Tibial nerve (tissue), 4 donors: ENCODE data around the gene HAPLN2. TPM values are rescaled to one million over a fixed set of nuclear protein-coding genes. Genes with fewer than 3 reads are reported as not detected.
"Not testable (repeated sequence)": the region's sequence is repeated elsewhere in the genome, so short reads cannot be mapped to it uniquely, and the experiment has no call there.

ENCODE experiments used
- DNase-seq, 2 donors: peaks; one replicate each; pipeline ENCODE4 v3.0.0-alpha.2; 2019; ENCODE audit warnings: low spot score in 2 of 2
- H3K27ac ChIP-seq, 4 donors: fragments of 200-600 bp; sonication (generic) in 3 of 4; one replicate each; pipeline ENCODE4 v1.5.1; 2017 to 2019; ENCODE audit warnings: mild to moderate bottlenecking in 1 of 4
- H3K27me3 ChIP-seq, 2 donors: fragments of 200-600 bp; sonication (generic) in 1 of 2; one replicate each; pipeline versions ENCODE4 v1.5.1 to v1.6.0; 2017 to 2019
- H3K36me3 ChIP-seq, 3 donors: fragments of 200-600 bp; sonication (generic); one replicate each; pipeline ENCODE4 v1.5.1; 2018 to 2019
- H3K4me1 ChIP-seq, 4 donors: fragments of 200-600 bp; sonication (generic) in 3 of 4; one replicate each; pipeline ENCODE4 v1.5.1; 2017 to 2019
- H3K4me3 ChIP-seq, 4 donors: fragments of 200-600 bp; sonication (generic) in 3 of 4; one replicate each; pipeline ENCODE4 v1.5.1; 2017 to 2019; ENCODE audit warnings: mild to moderate bottlenecking in 1 of 4, moderate library complexity in 1 of 4
- H3K9me3 ChIP-seq, 4 donors: fragments of 200-600 bp; sonication (generic) in 3 of 4; one replicate each; pipeline ENCODE4 v1.5.1; 2017 to 2019
- EP300 ChIP-seq, 2 donors: sonication (generic); formaldehyde crosslinking; IDR thresholded peaks; one replicate each; pipeline ENCODE4 v1.6.1; 2017; ENCODE audit warnings: antibody characterized with exemption in 2 of 2, mild to moderate bottlenecking in 1 of 2
- POLR2A ChIP-seq, 2 donors: fragments of 450-650 bp; IDR thresholded peaks; one replicate each; pipeline ENCODE4 v1.6.1; 2017; ENCODE audit warnings: antibody characterized with exemption in 2 of 2, mild to moderate bottlenecking in 2 of 2, moderate library complexity in 2 of 2
- WGBS, 2 donors: methylation state at CpG; one replicate each; pipeline ENCODE4 v1.1.5; 2018; 5-methylcytosine and 5-hydroxymethylcytosine counted together
- total RNA-seq, 4 donors: library from RNA; depleted of rRNA; stranded (reverse); fragments of >200 nt; gene quantifications; one replicate each; pipeline ENCODE4 v1.1.0, GENCODE V29; 2016
- TF ChIP-seq, protein P1 (sequence below), 5 experiments: fragments of 200-600 bp in 3 of 5; fragments of 450-650 bp in 2 of 5; sonication (generic) in 3 of 5; IDR thresholded peaks; one replicate each; pipeline ENCODE4 v1.5.1; 2016 to 2019; ENCODE audit warnings: antibody characterized with exemption in 5 of 5, mild to moderate bottlenecking in 3 of 5, moderate library complexity in 2 of 5

Gene HAPLN2
- total RNA-seq, 4 donors from 2014 or later: 1.8 to 20.3 (median 10.6) TPM

DNA sequence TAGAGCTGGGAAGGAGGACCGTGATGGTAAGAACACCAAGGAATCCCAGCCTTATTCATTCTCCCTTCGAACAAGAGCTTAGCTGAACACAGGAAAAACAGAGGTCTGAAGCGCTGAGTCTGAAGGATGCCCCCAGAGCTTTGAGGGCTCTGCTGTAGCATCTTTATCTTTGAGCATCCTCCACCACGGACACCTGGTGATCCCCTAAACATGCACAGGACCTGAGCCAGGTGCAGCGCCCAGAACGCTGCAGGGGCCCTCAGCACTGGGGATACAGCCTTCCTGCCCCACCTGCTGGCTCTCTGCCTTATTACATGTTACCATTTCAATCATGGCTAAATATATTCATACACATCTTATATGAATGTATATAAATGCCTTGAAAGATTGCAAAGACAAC lies 10.2 kb upstream of the HAPLN2 start:
- peaks cover 0 to 5% (median 0%) of the 10 kb centered on the region in 4 donors for H3K4me1 ChIP-seq
- H3K27me3 ChIP-seq: peaks cover 0 to 18% of the 10 kb centered on the region in 2 donors
- H3K4me3 ChIP-seq: no peak overlapping the region
- no peak for DNase-seq
- H3K9me3 ChIP-seq: no peaks in the 10 kb centered on the region
- no peaks in the 10 kb centered on the region for H3K36me3 ChIP-seq
- H3K27ac ChIP-seq: no peak overlapping the region
- 40 to 41% methylated on average over 6 of the region's 6 CpGs for WGBS, 2 donors
- TF ChIP-seq POLR2A (IDR thresholded peaks at IDR 0.05): no peak
- TF ChIP-seq, protein P1, sequence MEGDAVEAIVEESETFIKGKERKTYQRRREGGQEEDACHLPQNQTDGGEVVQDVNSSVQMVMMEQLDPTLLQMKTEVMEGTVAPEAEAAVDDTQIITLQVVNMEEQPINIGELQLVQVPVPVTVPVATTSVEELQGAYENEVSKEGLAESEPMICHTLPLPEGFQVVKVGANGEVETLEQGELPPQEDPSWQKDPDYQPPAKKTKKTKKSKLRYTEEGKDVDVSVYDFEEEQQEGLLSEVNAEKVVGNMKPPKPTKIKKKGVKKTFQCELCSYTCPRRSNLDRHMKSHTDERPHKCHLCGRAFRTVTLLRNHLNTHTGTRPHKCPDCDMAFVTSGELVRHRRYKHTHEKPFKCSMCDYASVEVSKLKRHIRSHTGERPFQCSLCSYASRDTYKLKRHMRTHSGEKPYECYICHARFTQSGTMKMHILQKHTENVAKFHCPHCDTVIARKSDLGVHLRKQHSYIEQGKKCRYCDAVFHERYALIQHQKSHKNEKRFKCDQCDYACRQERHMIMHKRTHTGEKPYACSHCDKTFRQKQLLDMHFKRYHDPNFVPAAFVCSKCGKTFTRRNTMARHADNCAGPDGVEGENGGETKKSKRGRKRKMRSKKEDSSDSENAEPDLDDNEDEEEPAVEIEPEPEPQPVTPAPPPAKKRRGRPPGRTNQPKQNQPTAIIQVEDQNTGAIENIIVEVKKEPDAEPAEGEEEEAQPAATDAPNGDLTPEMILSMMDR (IDR thresholded peaks at IDR 0.05): peak in 4 of 5 experiments; percentile 14 to 41 (median 25)

DNA sequence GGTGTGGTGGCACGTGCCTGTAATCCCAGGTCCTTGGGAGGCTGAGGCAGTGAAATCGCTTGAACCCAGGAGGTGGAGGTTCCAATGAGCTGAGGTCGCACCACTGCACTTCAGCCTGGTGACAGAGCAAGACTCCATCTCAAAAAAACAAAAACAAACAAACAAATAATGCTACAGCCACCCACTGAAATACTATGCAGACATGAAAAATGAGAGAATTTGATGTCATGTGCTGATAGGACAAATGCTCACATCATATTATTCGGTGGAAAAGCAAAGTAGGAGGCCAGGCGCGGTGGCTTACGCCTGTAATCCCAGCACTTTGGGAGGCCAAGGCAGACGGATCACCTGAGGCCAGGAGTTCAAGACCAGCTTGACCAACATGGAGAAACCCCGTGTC lies 9.1 kb upstream of the HAPLN2 start:
- not testable (repeated sequence) for H3K9me3 ChIP-seq, H3K36me3 ChIP-seq, H3K4me1 ChIP-seq, H3K4me3 ChIP-seq, H3K27ac ChIP-seq, DNase-seq
- peaks cover 0 to 20% of the 10 kb centered on the region in 2 donors for H3K27me3 ChIP-seq
- 85 to 87% methylated on average over 9 of the region's 9 CpGs for WGBS, 2 donors

DNA sequence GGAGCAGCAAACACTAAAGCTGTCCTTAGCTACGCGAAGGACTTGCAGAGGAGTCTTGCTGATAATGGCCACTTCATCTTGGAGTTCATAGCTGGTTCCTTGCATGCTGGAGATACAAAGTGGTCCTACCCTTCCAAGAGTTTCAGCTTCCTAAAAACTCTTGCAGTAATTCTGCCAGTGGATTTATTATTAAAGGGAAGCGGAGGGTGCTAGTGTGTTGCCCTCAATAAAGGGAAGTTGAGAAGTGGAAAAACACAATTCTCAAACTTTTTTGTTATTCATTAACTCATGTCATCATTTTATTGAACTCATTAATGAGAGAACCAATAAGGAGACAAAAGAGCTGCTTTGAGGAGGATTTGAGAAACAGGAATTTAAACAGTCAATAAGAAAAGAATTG lies 6.5 kb upstream of the HAPLN2 start:
- H3K27me3 ChIP-seq: peaks cover 0 to 35% of the 10 kb centered on the region in 2 donors
- no peak for TF ChIP-seq EP300 (IDR thresholded peaks at IDR 0.05)
- TF ChIP-seq POLR2A (IDR thresholded peaks at IDR 0.05): no peak
- TF ChIP-seq, protein P1 (IDR thresholded peaks at IDR 0.05): no peak
- H3K4me1 ChIP-seq: peaks cover 0 to 14% (median 0%) of the 10 kb centered on the region in 4 donors
- no peak for DNase-seq
- H3K27ac ChIP-seq: no peak overlapping the region
- H3K9me3 ChIP-seq: no peaks in the 10 kb centered on the region
- 56 to 60% methylated on average over 3 of the region's 3 CpGs for WGBS, 2 donors
- no peaks in the 10 kb centered on the region for H3K36me3 ChIP-seq
- no peak overlapping the region for H3K4me3 ChIP-seq

DNA sequence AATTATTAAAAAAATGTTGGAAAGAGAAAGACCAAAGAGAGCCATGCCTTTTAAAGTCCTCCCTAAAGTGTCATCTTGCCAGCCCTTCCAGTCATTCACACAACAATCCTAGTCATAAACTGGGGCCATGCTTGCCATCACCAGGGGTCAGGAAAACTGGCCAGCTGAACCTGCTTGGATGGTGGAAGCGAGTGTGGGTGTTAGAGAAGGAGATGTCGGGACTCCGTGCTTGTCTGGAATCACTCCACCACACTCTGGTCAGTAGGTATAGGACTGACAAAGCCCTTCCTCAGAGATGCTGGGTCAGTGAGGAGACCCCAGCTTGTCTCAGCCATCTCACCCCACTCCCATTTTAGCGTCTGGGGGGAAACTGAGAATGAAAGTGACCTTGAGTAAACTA lies 3.3 kb upstream of the HAPLN2 start:
- no peaks in the 10 kb centered on the region for H3K9me3 ChIP-seq
- H3K4me1 ChIP-seq: peaks cover 0 to 16% (median 0%) of the 10 kb centered on the region in 4 donors
- H3K4me3 ChIP-seq: no peak overlapping the region
- H3K27ac ChIP-seq: peak overlapping the region in 2 of 4 donors; percentile 48 to 61
- H3K36me3 ChIP-seq: no peaks in the 10 kb centered on the region
- TF ChIP-seq EP300 (IDR thresholded peaks at IDR 0.05): no peak
- TF ChIP-seq, protein P1 (IDR thresholded peaks at IDR 0.05): no peak
- TF ChIP-seq POLR2A (IDR thresholded peaks at IDR 0.05): no peak
- H3K27me3 ChIP-seq: peaks cover 0 to 49% of the 10 kb centered on the region in 2 donors
- DNase-seq: no peak
- 19 to 25% methylated on average over 4 of the region's 4 CpGs for WGBS, 2 donors

DNA sequence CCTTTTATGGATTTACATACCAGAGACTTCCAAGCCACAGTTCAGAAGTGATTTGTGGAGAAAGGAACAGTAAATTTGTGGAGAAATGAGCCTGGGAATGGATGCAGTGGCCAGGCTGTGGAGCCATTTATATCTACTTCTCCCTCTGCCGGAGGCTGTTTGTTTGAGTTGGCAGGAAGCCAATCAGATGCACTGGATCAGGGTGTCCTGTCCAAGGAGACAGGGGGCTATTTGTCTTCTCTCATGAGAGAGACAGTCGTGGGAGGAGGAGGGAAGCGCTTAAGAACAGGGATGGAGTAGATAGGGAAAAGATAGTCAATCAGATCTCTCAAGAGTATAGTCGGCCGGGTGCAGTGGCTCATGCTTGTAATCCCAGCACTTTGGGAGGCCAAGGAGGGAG lies 2.8 kb upstream of the HAPLN2 start:
- 8 to 10% methylated on average over 5 of the region's 5 CpGs for WGBS, 2 donors
- Histone ChIP-seq H3K4me1 (peaks cover 0 to 16% (median 0%) of the 10 kb centered on the region in 4 donors), H3K27ac (peak overlapping the region in 2 of 4 donors; percentile 48 to 61), H3K9me3 (no peaks in the 10 kb centered on the region), H3K27me3 (peaks cover 0 to 49% of the 10 kb centered on the region in 2 donors), H3K36me3 (no peaks in the 10 kb centered on the region), H3K4me3 (no peak overlapping the region)
- TF ChIP-seq POLR2A (IDR thresholded peaks at IDR 0.05) (no peak), EP300 (IDR thresholded peaks at IDR 0.05) (peak in 1 of 2 donors; percentile 9)
- TF ChIP-seq, protein P1 (IDR thresholded peaks at IDR 0.05): no peak
- DNase-seq: no peak

DNA sequence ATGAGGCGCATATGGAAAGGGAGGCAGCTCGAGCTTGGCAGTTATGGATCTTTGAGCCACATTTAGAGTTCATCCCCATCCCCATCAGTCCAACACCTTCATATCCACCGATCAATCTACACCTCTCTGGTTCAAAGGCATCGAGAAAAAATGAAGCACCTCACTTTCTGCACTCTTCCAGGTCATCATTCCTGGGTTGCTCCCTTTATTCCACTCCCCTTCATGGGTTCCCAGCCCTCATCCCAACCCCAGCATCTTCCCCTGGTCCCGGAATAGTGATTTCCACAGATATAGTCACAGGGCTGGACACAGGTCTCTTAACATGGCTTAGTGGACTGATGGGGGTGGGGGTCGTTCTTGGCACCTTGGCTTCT lies 354 bp downstream of the HAPLN2 start:
- no peaks in the 10 kb centered on the region for H3K9me3 ChIP-seq
- 23 to 27% methylated on average over 6 of the region's 6 CpGs for WGBS, 2 donors

More for the DNA sequence above, 354 bp downstream of the HAPLN2 start:
- Histone ChIP-seq H3K36me3 (no peaks in the 10 kb centered on the region), H3K4me3 (no peak overlapping the region), H3K27ac (no peak overlapping the region), H3K4me1 (peaks cover 0 to 27% (median 8%) of the 10 kb centered on the region in 4 donors), H3K27me3 (peaks cover 0 to 68% of the 10 kb centered on the region in 2 donors)
- no peak for DNase-seq
- TF ChIP-seq, protein P1 (IDR thresholded peaks at IDR 0.05): no peak
- no peak for TF ChIP-seq EP300 (IDR thresholded peaks at IDR 0.05)
- no peak for TF ChIP-seq POLR2A (IDR thresholded peaks at IDR 0.05)
